Raji (cell line): ENCODE measurements around the gene RFX7.

ENCODE experiments used
- POLR2A ChIP-seq: IDR thresholded peaks from 2 replicates; pipeline ENCODE4 v1.6.1; 2011; ENCODE audit warnings: low read depth, low read length, control low read depth; ENCODE audit not compliant: insufficient read depth

The RFX7 gene

GRCh38 chr15:56227306-56227705, 16.4 kb downstream of the RFX7 start:
- TF ChIP-seq POLR2A, result no peak

- no peak for TF ChIP-seq POLR2A
Observed at GRCh38 chr15:56225520-56225919, 18.2 kb downstream of the RFX7 start.

DNA sequence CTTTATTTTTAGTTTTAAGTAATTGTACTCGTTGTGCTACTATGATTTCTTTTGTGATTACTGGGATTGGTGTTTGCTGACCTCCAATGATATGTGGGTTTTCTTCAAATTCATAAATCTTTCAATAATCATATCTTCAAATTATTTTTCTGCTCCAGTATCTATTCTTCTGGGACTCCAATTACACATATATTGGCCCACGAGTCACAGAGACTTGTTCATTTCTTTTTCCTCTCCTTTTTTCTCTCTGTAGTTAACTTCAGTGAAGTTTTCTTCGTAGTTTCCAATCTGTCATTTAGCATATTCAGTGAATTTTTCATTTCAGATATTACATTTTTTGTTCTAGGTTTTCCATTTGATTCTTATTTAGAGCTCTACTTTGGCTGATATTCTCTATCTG, 21.4 kb downstream of the RFX7 start:
- TF ChIP-seq POLR2A, result no peak

GRCh38 chr15:56217341-56217740, 26.3 kb downstream of the RFX7 start:
- TF ChIP-seq POLR2A, result no peak

GRCh38 chr15:56215769-56216168, 27.9 kb downstream of the RFX7 start:
- no peak for TF ChIP-seq POLR2A

GRCh38 chr15:56211960-56212550, 31.6 kb downstream of the RFX7 start:
- TF ChIP-seq POLR2A, result no peak

DNA sequence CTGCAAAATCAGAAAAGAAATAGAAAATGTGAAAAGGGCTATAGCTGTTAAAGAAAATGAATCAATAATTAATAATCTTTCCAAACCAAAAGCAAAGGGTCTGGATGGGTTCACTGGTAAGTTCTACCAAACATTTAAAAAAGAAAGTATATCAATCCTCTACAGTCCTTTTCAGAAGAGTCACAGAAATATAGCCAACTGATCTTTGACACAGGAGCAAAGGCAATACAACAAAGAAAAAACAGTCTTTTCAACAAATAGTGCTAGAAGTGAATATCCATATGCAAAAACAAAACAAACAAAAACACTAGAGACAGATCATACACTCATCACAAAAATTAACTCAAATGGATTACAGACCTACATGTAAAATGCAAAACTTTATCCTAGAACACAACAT, 32.6 kb downstream of the RFX7 start:
- no peak for TF ChIP-seq POLR2A

DNA sequence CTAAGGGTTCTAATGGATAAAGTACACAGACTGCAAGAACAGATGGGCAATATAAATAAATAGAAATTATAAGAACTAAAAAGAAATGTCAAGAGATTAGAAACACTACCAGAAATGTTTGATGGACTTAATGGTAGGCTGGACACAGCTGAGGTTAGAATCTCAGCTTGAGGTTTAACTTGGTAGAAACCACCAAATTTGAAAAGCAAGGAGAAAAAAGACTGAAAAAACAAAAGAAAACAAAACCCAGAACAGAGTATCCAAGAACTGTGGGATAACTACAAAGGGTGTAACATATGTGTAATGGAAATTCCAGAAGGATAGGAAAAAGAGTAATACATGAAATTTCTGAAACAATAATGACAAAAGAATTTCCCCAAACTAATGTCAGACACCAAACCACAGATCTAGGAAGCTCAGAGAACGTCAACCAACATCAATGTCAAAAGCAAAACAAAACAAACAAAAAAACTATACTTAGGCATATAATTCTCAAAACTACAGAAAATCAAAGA, 35.0 kb downstream of the RFX7 start:
- no peak for TF ChIP-seq POLR2A

GRCh38 chr15:56208185-56208584, 35.5 kb downstream of the RFX7 start:
- TF ChIP-seq POLR2A, result no peak

GRCh38 chr15:56207711-56208110, 36.0 kb downstream of the RFX7 start:
- TF ChIP-seq POLR2A, result no peak

DNA sequence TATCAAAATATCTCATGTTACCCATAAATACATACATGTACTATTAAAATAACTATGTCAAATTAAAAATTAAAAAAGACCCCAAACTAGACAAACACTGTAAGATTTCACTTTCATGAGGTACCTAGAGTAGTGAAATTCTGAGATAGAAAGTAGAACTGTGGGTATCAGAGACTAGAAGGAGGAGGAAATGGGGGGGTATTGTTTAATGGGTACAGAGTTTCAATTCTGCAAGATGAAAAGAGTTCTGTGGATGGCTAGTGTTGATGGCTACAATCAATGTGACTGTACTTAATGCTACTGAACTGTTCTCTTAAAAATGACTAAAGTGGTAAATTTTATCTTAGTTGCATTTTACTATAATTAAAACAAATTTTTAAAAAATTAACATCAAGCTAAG, 36.6 kb downstream of the RFX7 start:
- TF ChIP-seq POLR2A, result no peak

- TF ChIP-seq POLR2A, result no peak
Observed at GRCh38 chr15:56205061-56205876, 38.4 kb downstream of the RFX7 start.

- no peak for TF ChIP-seq POLR2A
Observed at GRCh38 chr15:56202701-56203100, 41.0 kb downstream of the RFX7 start.

- no peak for TF ChIP-seq POLR2A
Observed at GRCh38 chr15:56199038-56199437, 44.6 kb downstream of the RFX7 start.

GRCh38 chr15:56194035-56194434, 49.6 kb downstream of the RFX7 start:
- no peak for TF ChIP-seq POLR2A

DNA sequence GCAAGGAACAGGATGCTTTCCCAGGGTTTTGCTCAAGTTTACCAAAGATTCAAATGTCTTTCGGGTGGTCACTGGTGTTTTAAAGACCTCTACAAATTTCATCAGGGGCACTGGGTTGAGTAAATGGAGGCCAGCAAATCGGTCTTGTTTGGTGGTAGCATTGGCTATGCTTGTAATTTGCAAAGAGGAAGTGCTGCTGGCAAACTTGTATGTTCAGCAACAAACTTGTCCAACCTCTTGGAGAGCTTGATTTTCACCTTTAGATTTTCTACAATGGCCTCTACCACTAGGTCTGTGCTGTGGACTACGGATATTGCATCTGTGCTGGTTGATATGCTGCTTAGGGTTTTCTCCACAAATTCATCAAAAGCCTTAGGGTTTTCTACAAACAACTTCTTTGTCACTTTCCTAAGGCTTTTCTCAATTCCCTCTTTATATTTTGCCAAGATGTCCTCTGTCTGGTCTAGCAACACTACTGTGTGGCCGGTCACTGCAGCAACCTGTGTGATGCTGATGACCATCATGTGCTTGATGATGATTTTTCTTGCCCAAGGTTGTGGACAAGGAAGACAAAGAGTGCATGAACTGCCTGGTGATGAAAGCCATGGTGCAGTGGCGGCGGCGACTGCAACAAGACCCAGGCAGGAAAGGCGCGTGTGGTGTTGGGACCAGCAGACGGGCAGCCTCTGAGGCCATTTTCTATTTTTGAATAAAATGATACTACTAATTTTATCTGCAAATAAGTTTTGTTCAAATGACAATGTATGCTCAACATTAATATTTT, 50.8 kb downstream of the RFX7 start:
- TF ChIP-seq POLR2A, result no peak
